Hematopoietic multipotent progenitor cell treated with erythropoietin and hydrocortisone succinate and interleukin-3 and kit ligand, for 6 days (in vitro differentiated cells): ENCODE results near the gene ZCCHC24.

Experiments used
- DNase-seq: peaks from one replicate; pipeline ENCODE4 v3.0.0-alpha.2; 2015

The ZCCHC24 gene

DNA sequence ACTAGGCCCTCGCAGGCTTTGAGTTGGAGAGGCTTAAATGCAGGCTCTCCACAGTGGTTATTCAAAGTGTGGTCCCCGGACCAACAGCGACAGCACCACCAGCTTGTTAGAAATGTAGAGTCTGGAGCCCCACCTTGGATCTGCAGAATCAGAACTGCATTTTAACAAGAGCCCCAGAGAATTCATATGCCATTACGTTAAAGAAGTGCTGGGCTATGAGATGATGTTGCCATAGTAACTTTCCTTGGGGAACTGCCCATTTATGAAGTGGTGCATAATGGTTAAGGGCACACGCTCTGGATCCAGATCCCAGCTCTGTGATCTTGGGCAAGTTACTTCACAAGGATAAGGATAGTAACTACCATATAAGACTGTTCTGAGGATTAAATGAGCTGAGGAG lies 48.9 kb downstream of the ZCCHC24 start:
- DNase-seq = no peak

DNA sequence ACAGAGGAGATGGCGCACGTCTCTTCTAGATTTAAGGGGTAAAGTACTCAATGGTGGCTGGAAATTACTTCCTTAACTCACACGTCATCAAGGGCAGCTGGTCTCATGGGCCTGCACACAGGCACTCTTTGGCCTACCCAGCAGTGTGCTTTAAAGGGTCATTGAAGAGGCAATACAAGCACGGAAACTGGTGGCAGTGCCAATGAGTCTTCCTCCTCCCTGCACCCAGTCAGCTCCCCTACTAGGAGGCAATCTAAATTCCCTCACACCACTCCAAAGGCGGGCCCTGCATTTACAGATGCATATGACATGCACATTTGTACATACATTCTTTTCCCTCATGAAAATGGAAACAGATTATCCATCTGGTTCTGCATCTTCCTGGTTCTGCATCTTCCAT lies 50.8 kb downstream of the ZCCHC24 start:
- no peak for DNase-seq

DNA sequence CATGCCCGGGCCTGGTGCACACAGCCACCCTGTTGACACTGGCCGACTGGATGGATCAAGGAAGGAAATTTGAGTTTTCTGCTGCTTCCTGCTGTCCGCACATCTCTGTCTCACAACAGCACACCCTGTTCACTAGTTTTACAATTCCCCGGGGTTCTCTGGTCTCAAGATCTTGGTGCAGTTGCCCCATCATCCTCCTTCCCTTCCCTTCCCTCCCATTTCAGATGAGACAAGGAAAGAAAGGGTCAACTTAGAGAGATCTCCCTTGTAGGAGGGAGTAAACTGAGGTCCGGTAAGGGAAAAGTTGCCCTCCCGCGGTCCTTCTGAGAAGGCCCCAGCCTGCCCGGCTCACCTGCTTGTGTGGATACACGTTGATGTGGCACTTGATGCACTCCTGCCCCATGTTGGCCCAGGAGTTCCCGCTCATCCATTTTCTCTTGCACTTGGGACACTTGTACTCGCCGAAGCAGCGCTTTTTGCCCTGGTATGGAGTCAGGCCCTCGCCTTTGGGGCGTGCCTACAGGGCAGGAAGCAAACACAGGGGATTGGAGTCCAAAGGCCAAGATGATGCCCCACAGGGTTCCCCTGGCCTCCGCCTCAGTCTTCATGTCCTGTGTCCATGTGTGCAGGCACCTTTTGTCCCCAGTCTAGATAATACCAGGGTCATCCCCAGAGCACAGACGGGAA lies 51.4 kb downstream of the ZCCHC24 start:
- no peak for DNase-seq

DNA sequence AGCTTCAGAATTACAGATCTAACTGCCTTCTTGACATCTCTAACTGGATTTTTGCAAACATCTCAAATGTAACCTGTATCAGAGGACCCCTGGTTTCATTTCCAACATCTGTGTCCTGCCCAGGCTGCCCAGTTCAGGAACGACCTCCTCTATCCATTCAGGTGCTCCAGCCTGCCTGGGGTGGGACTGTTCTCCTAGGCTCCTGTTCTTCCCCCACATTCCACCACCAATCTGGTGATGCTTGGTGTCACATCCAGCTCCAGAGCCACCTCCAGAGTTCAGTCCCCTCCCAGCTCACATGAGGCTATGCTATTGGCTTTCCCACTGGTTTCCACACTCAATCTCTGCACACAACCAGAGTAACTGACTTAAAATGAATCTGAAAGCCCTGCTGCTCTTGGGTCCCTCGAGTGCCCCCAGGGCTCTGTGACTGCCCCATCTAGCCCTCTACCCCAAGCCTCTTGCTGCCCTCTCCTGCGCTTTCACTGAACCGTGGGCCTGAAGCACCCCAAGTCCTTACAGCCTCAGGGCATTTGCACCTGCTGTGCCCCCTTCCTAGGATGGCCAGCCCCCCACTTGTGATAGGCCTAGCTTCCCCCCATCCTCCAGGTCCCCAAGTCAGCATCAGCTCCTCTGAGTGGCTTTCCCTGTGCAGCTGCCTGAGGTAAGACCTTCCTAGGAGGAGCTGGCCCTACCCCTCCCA lies 52.1 kb downstream of the ZCCHC24 start:
- DNase-seq = no peak

DNA sequence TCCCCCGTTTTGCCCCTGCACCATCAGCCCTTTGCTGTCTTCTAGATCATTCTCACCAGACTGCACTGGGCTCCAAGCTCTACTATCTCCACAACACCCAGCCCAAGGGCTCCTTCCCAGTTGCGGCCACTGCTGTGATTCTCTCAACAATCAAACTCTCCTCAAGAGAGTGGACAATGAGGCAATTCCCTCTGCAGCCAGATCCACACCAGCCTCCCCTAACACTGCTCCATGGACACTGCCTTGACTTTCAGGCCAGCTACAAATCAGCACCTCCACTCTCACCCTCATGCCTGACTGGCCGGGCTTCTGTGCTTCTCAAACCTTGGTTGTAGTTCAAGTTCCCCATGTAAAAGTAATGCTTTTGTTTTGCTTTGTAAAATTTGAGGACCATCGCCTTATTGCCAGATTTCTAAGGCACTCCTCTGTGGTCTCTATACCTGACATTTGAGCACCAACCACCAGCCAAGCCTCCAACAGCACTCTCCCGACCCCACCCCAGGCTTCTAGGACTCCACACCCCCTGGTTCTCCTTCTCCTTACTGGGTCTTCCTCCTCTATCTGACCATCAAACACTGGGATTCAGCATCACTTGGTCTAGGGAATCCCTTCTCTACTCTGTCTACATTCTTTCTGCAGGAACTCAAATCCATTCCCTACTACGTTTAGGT lies 52.8 kb downstream of the ZCCHC24 start:
- no peak for DNase-seq

DNA sequence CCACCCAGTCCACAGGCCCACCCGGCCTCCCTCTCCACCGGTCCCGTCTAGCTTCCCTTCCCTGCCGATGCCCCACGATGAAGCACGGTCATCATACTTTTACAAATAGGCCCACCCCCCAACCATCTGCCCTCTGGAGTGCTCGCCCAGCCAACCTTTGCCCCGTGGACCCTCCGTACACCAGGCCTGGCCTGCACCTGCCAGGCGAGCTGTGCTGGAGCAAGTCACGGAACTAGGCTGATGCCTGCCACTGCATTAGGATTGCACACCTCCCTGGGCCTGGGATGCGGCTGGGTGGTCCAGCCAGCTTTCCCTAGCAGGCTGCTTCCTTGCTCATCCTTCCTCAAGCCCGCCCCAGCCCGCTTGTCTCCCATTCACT lies 53.4 kb downstream of the ZCCHC24 start:
- no peak for DNase-seq

DNA sequence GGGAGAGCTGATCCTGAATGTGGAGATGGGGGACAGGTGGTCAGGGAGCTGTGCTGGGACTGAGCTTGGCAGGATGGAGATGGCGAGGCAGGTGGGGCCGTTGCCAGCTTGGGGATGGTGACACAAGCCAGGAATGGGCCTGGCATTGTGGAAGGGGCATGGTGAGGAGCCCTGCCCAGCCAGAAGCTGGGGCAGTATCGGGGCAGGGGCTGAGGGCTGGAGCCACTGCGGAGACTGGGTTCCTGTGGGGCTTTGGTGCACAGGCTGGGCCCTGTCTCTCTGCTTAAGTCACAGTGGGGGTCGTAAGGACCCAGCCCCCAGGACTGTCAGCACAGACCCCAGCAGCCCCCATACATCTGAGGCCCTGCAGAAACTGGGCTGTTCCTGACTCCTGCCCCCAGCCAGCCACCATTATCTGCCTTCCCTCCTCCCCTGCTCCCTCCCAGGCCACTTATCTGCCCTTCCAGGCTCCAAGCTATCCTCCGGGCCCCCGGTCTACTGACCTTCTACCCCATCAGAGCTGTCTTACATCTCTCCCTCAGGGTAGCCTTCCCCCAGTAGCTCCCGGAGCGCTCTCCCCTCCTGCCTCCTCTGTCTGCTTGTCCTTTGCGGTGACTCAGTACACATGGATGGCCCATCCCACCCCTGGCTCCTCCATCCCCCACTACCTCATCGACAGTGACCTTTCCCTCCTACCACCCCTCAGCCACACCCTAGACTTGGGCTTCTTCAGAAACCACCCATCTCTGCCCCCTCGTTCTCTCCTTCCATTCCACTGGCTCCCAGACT lies 54.0 kb downstream of the ZCCHC24 start:
- peak; percentile 36 for DNase-seq

DNA sequence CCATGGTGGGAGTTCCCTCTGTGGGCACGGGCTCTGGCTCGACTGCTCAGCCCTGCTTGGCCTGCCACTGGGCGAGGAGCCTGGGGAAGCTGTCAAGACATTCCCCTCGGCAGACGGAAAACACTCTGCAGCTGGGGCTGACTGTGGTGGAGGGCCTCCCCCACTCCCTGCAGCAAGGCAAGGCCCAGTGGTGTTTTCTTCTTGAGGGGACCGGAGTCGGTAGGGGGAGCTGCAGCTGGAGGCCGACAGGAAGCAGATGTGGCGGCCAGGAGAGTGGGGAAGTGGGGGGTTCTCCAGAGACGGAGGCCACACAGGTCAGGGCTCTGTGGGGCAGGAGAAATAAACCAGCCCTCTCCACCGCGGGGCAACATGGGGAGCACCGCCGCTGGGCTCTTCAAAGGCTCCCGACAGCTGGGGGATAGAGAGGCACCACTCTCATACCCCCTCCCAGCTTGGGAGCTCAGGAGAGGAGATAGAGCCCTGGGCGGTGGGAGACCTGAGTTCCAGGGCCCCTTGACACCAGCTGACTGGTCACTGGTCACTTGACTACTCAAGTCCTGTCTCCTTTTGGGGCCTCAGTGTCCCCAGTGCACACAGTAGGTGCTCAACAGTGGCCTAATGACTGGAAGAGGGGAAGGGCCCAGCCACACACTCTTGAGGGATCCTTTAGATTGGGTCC lies 54.7 kb downstream of the ZCCHC24 start:
- DNase-seq = peak; percentile 59

DNA sequence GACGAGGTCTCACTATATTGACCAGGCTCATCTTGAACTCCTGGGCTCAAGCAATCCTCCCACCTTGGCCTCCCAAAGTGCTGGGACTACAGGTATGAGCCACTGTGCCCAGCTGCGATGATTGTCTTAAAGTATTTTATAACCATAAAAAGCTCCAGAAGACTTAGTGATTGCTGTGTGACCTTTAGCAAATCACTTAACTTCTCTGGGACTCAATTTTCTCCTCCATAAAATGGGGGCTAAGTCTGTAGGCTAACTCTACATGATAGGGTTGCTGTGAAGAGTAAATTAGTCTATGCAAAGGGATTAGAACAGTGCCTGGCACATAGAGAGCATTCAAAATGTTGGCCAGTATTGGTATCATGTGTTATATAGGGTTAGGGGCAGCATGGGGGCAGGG lies 55.4 kb downstream of the ZCCHC24 start:
- no peak for DNase-seq

DNA sequence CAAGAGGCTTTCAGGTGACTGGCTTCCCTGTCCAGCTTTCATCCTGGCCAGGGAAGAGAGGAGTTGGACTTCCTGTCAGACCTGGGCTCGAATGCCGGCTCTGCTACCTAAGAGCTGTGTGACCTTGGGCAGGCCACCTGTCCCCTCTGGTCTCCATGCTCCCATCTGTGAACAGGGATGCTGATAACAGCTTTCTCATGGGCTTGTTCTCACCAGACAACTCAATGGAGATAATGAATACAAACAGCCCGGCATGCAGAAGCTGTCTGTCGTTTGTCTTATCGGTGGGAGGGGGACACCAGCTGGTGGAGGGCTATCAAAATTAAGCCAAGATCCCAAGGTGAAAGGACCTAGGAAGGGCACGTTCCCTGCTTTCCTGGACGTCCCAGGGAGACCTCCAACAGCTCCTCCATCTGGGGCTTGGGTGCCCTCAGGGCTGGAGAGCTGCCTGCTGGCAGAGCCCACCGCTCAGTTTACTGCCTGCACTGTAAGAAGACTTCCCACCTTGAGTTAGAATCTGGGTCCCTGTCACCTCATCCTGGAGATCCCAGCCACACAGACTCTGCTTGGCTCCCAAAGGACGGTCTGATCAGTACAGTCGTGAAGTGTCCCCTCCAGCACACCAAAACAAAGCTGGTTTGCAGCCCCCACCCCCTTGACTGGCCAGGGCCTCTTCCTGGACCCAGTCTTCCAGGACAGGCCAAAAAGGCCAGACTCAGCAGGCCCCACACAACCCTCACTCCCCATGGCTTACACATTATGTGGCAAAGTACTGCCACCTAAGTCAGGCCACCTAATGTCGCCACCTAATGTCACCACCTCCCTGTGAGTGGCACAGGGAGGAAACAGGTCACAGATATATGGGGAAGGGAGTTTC lies 57.2 kb downstream of the ZCCHC24 start:
- no peak for DNase-seq

DNA sequence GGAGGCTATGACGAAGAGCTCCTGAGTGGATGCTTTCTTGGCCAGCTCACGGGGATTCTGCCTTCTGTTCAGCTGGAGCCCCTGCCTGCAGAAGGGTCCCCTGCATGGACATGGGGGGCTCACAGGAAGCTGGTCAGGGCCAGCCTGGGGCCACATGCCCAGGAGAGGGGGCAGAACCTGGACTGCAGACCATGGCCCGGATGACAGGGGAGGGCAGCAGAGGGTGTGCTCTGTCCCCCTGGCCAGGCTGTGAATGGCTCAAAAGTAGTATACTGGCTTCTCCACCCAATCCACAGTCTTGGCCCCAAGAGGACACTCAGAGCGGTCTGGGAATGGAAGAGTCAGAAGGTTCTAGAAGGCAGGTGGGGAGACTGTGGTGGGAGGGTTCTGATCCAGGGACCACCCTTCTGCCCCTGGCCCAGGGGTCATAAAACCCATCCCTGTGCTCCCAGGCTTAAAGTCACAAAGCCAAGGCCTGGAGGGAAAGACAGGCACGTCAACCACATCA lies 57.9 kb downstream of the ZCCHC24 start:
- DNase-seq = no peak

DNA sequence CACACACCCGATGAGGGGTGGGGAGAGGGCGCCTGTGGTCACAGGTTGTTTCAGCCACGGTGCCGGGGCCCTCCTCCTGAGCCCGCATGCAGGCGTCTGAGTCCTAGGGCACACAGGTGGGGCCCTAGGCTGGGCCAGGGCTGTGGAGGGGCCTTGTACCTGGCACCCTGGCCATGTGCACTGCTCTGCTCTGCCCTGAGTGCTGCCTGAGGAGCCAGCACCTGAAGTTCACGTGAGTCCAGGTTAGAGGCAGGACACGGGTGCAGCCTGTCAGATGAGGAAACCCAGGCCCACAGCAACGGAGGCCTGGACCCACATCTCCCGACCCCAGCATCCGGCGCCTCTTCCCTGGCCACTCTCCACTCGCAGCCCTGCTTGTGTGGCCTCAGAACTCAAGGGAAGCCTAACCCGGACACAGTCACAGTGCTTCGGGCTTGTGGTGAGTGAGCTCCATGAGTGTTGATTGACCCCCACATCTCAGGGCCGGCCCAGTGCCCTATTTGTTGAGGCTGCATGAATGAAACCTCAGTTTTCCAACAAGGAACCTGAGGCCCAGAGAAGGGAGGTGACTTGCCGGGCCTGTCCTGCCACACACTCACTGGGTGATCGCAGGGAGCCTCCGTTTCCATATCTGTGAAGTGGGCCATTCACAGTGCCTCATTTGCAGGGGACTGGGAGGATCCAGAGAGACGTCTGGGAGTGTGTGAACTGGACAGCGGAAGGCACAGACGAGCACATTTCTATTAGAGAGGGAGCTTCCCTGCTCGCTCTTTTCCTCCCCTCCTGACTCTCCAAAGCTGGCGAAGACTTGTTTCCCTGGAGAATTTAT lies 58.6 kb downstream of the ZCCHC24 start:
- DNase-seq = no peak

DNA sequence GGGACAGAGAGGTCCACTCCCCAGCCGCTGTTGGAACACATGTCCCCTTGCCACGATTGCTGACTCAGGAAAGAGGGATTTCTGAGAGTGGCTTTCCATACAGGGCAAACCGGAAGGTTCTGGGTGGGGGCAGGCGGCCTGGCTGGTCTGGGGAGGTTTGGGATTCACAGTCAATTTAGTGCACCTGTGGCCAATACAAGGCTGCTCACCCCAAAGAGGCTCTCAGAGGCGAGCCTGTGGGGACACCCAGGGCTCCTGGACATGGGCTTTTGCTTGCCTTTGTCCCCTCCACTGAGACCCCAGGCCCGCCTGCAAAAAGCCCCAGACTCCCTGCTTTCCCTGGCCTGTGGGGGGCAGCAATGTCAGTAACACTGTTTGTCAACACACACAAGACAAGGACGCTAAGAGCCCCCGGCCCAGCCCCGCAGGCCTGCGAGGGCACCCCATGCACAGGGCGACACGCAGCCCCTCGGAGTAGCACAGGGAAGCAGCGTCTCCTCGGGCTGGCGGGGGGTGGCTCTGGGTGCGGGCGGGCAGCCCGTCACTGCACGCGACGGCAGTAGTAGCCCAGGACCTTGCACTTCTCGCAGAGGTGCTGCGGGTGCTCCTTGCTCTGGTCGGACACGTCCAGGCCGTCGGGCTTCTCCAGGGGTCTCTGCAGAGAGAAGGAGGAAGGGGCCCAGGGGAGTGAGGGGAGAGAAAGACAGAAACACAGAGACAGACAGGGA lies 59.5 kb downstream of the ZCCHC24 start:
- no peak for DNase-seq

DNA sequence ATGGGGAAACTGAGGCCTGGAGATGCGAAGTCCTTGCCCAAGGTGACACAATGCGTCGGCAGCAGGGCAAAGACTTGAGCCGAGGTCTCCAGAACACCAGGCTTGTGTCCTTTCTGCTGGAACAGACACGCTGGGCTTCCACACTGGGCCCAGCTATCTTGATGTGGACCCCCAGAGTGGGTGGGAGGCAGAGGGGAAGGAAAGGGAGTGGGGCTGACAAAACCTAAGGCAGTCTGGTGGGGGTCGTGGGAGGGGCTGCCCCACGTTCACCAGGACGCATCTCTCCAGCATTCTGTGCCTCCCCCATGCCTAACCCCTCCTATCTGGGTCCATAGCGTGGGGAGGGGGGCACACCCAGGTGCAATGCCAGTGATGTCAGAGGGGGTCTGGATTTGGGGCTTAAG lies 60.0 kb downstream of the ZCCHC24 start:
- no peak for DNase-seq

DNA sequence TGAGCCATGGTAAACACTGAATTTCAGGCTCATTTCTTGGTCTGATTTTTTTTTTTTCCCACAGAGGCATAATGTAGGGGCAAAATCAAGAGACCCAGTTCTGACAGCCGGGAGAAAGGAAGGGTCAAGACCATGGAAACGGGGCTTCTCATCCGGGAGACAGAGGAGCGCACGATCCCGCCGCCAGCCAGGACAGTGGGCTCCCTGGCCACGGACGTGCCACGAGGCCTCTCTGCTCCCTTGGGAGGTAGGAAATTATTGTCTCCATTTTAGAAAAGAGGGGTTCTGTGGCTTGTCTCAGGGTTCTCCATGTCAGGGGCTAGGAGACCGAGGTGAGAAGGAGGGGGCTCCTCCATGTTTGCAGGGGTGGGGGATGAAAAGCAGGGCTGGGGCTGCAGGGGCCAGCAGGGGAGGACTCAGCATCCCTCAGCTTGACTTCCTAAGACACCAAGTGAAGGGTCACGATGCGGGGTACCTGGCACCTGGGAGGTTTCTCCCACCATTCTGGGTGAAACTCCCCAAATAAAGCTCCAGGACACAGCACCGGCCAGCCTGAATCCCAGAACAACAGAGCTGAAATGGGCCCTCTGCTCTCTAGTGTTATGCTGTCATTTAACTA lies 60.5 kb downstream of the ZCCHC24 start:
- no peak for DNase-seq

DNA sequence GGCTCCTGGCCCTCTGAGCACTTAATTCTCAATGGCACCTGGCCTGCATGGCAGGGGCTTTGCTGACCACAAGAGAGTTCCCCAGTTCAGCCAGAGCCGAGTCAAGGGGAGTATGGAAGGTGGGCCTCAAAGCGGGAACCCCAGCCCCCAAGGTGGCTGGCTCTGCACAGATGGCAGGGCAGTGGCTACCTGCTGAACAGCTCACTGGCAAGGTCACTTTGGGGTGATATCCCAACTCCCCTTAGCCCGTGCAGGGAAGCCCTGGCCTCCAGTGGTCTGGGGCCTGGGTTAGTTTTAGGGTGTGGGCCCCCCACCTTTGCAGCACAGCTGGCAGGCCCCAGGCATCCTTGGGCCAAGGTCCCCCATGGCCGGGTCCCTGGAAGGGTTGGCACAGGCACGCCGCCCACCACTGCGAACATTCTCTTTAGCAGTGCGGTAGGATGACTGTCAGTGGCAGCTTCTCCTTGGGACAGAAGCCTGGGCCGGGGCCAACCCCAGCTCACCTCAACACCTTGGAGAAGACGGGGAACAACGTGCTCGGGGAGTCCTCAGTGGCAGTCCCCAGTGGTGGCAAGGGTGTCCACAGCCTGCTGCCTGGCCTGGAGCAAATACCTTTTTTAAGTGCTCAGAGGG lies 61.3 kb downstream of the ZCCHC24 start:
- DNase-seq = no peak

DNA sequence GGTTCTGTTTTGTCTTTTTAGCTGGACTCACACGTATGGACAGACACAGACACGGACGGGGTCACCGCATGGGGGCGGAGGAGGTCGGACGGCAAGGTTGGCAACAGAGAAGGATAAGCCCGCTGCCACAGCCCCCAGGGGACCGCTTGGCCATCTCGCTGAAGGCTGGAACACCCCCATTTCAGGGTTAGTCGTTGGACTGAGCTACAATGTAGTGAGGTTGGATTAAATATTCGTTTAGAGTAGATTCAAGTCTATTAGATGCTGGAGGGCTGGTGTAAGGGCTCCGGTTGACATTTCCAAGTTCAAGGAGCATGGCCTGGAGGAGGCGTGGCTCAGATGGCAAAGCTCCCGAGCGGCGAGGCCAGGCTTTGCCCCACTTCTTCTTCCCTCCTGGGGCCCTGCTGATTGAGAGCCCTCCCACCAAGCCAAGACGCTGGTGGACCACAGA lies 62.9 kb downstream of the ZCCHC24 start:
- no peak for DNase-seq

DNA sequence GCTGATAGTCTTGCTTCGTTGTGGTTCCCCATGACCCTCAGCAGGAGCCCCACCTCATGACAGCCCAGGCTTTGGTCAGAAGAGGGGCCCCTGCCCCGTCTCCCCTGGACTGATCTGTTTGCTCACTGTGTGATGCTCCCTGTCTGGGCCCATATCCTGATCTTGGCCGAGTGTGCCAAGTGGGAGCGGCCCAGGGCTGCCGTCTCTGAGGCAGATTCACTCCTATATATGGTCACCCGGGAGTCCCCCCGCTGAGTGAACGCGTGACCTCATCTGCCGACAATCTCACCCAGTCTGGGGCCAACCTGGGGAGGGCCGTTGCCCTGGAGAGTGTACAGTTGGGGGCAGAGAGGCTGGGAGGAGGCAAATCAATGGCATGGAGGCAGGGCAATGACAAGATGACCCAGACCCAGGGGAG lies 63.6 kb downstream of the ZCCHC24 start:
- DNase-seq = no peak
